GM10248 (cell line): ENCODE measurements around the gene CCDC50.

Experiments used
- CTCF ChIA-PET: fragments of 300-600 bp; sonication (Branson Sonifier 250); formaldehyde crosslinking; extraction: SDS; loops from one replicate; lab custom pipeline; 2021; ENCODE audit warnings: antibody characterized with exemption; lab: Yijun Ruan, JAX
- POLR2A ChIA-PET: fragments of 350-650 bp; sonication (Branson Sonifier 250); formaldehyde crosslinking; extraction: SDS; loops from one replicate; lab custom pipeline; 2020; ENCODE audit warnings: antibody characterized with exemption; lab: Yijun Ruan, JAX
- DNase-seq: peaks from one replicate; pipeline ENCODE4 v3.0.0; 2012; ENCODE audit errors: extremely low spot score
- CTCF ChIP-seq: IDR thresholded peaks from 2 replicates; pipeline ENCODE4 v1.5.1; 2012; ENCODE audit warnings: mild to moderate bottlenecking, low read depth; ENCODE audit errors: extremely low read depth, missing control alignments, control extremely low read depth

The CCDC50 gene

GRCh38 chr3:191376516-191377141, 47.4 kb downstream of the CCDC50 start:
- ChIA-PET POLR2A (no interaction called here), CTCF (interaction anchor here (1.1 to 1.3 kb wide), 3 partner anchors 10 to 21 kb away, joined by 3 to 5 read pairs (median 4); no protein-coding TSS in a partner anchor)
- DNase-seq = no peak
- no peak for TF ChIP-seq CTCF

GRCh38 chr3:191378142-191378812, 49.1 kb downstream of the CCDC50 start:
- no peak for DNase-seq
- ChIA-PET CTCF (interaction anchor here (1.2 to 2.2 kb wide), 2 partner anchors 12 to 23 kb away, joined by 4 to 6 read pairs; no protein-coding TSS in a partner anchor), POLR2A (no interaction called here)
- no peak for TF ChIP-seq CTCF

GRCh38 chr3:191379446-191379845, 50.3 kb downstream of the CCDC50 start:
- TF ChIP-seq CTCF = no peak
- no peak for DNase-seq
- CTCF ChIA-PET = interaction anchor here (2.2 kb wide), 1 partner anchor 13 kb away, joined by 6 read pairs; no protein-coding TSS in a partner anchor
- POLR2A ChIA-PET = interaction anchor here (0.6 kb wide), 1 partner anchor 20 kb away, joined by 4 read pairs; no protein-coding TSS in a partner anchor

GRCh38 chr3:191380001-191380400, 50.8 kb downstream of the CCDC50 start:
- TF ChIP-seq CTCF = no peak
- CTCF ChIA-PET = interaction anchor here (2.2 kb wide), 1 partner anchor 14 kb away, joined by 6 read pairs; no protein-coding TSS in a partner anchor
- POLR2A ChIA-PET = interaction anchor here (0.6 kb wide), 1 partner anchor 21 kb away, joined by 4 read pairs; no protein-coding TSS in a partner anchor
- no peak for DNase-seq

- POLR2A ChIA-PET = no interaction called here
- CTCF ChIA-PET = interaction anchor here (0.8 to 1.3 kb wide), 3 partner anchors 13 to 110 kb away, joined by 3 to 4 read pairs (median 3); no protein-coding TSS in a partner anchor
- DNase-seq = no peak
- TF ChIP-seq CTCF = no peak
These were observed 52.1 kb downstream of the CCDC50 start for GRCh38 chr3:191381303-191381702.

GRCh38 chr3:191382661-191383060, 53.5 kb downstream of the CCDC50 start:
- no peak for TF ChIP-seq CTCF
- DNase-seq = no peak
- CTCF ChIA-PET = interaction anchor here (1.3 to 1.8 kb wide), 2 partner anchors 11 to 111 kb away, joined by 3 to 4 read pairs; no protein-coding TSS in a partner anchor
- POLR2A ChIA-PET = no interaction called here
